CD4-positive, alpha-beta T cell treated with Interleukin-10 for 1 hour (primary cell): ENCODE results near the gene NEK6.

ENCODE experiments used
- DNase-seq: peaks from one replicate; pipeline ENCODE4 v3.0.0-alpha.2; 2020

Gene NEK6

GRCh38 chr9:124282442-124283227 lies 24.9 kb downstream of the NEK6 start:
- DNase-seq: no peak

GRCh38 chr9:124283228-124283814 lies 25.6 kb downstream of the NEK6 start:
- DNase-seq: no peak

GRCh38 chr9:124284237-124284831 lies 26.6 kb downstream of the NEK6 start:
- DNase-seq: no peak

- DNase-seq: no peak
Measured at GRCh38 chr9:124284940-124285441, 27.2 kb downstream of the NEK6 start.

- DNase-seq: no peak
Measured at GRCh38 chr9:124285490-124285889, 27.7 kb downstream of the NEK6 start.

GRCh38 chr9:124285903-124286291 lies 28.1 kb downstream of the NEK6 start:
- peak; percentile 33 for DNase-seq

- peak; percentile 24 for DNase-seq
Measured at GRCh38 chr9:124286292-124286931, 28.7 kb downstream of the NEK6 start.

GRCh38 chr9:124290053-124290591 lies 32.4 kb downstream of the NEK6 start:
- DNase-seq: no peak

GRCh38 chr9:124290743-124291554 lies 33.2 kb downstream of the NEK6 start:
- no peak for DNase-seq

GRCh38 chr9:124291801-124292396 lies 34.1 kb downstream of the NEK6 start:
- DNase-seq: peak; percentile 12

GRCh38 chr9:124292696-124293593 lies 35.2 kb downstream of the NEK6 start:
- DNase-seq: no peak

GRCh38 chr9:124293718-124294506 lies 36.2 kb downstream of the NEK6 start:
- DNase-seq: no peak

- DNase-seq: no peak
Measured at GRCh38 chr9:124295159-124295794, 37.5 kb downstream of the NEK6 start.

- DNase-seq: no peak
Measured at GRCh38 chr9:124296094-124296493, 38.3 kb downstream of the NEK6 start.

- DNase-seq: no peak
Measured at GRCh38 chr9:124296796-124297550, 39.2 kb downstream of the NEK6 start.

GRCh38 chr9:124297551-124297901 lies 39.8 kb downstream of the NEK6 start:
- no peak for DNase-seq

GRCh38 chr9:124297915-124298645 lies 40.3 kb downstream of the NEK6 start:
- no peak for DNase-seq

- DNase-seq: no peak
Measured at GRCh38 chr9:124298646-124299235, 41.0 kb downstream of the NEK6 start.
